Endothelial cell (in vitro differentiated cells): ENCODE measurements around the gene CHL1. TPM values are rescaled to one million over a fixed set of nuclear protein-coding genes. Genes with fewer than 3 reads are reported as not detected.

ENCODE experiments used
- DNase-seq: peaks from one replicate; pipeline ENCODE4 v3.0.0; 2021; ENCODE audit warnings: low spot score
- H3K27ac Mint-ChIP-seq: one replicate; pipeline ENCODE4 v1.8.0; 2021; ENCODE audit warnings: mixed read lengths, inconsistent platforms; ENCODE audit not compliant: unreplicated experiment
- H3K27me3 Mint-ChIP-seq: one replicate; pipeline ENCODE4 v1.8.0; 2021; ENCODE audit warnings: mild to moderate bottlenecking, moderate library complexity, mixed read lengths, inconsistent platforms; ENCODE audit not compliant: unreplicated experiment
- H3K36me3 Mint-ChIP-seq: one replicate; pipeline ENCODE4 v1.8.0; 2021; ENCODE audit warnings: mild to moderate bottlenecking, low read depth, mixed read lengths, inconsistent platforms; ENCODE audit not compliant: unreplicated experiment
- H3K4me1 Mint-ChIP-seq: one replicate; pipeline ENCODE4 v1.8.0; 2021; ENCODE audit warnings: mild to moderate bottlenecking, mixed read lengths, inconsistent platforms; ENCODE audit not compliant: unreplicated experiment
- H3K4me3 Mint-ChIP-seq: one replicate; pipeline ENCODE4 v1.8.0; 2021; ENCODE audit warnings: mild to moderate bottlenecking, mixed read lengths, inconsistent platforms; ENCODE audit not compliant: unreplicated experiment
- H3K9me3 Mint-ChIP-seq: one replicate; pipeline ENCODE4 v1.8.0; 2021; ENCODE audit warnings: mixed read lengths, inconsistent platforms; ENCODE audit not compliant: unreplicated experiment
- CTCF ChIP-seq: fragments of 200-600 bp; sonication (generic); IDR thresholded peaks from one replicate; pipeline ENCODE4 v1.5.0; 2021; ENCODE audit warnings: antibody characterized with exemption; ENCODE audit not compliant: unreplicated experiment
- total RNA-seq: library from RNA; stranded (reverse); fragmentation: NEBNext Ultra II Directional; extraction: Animal tissue kit (Norgen Biotek cat#: 25700); gene quantifications from one replicate; pipeline ENCODE4 v1.2.1, GENCODE V29; 2021; ENCODE audit not compliant: unreplicated experiment

The CHL1 gene
- total RNA-seq, 1 donor from 2014 or later = not detected

GRCh38 chr3:249587-250262 is 53.2 kb downstream of the CHL1 start:
- no peak for DNase-seq
- Mint-ChIP-seq H3K27me3 (no peaks in the 10 kb centered on the region), H3K4me1 (no peaks in the 10 kb centered on the region), H3K27ac (no peak overlapping the region), H3K36me3 (no peaks in the 10 kb centered on the region), H3K9me3 (peaks cover 9% of the 10 kb centered on the region), H3K4me3 (no peak overlapping the region)
- TF ChIP-seq CTCF = no peak

- Mint-ChIP-seq H3K9me3 (peaks cover 11% of the 10 kb centered on the region), H3K4me1 (no peaks in the 10 kb centered on the region)
- no peak for DNase-seq
Observed at GRCh38 chr3:256501-256900, 59.9 kb downstream of the CHL1 start.

GRCh38 chr3:257826-258225 is 61.3 kb downstream of the CHL1 start:
- no peak for DNase-seq
- no peak overlapping the region for H3K4me3 Mint-ChIP-seq
- H3K27me3 Mint-ChIP-seq = no peaks in the 10 kb centered on the region
- H3K4me1 Mint-ChIP-seq = no peaks in the 10 kb centered on the region
- H3K36me3 Mint-ChIP-seq = no peaks in the 10 kb centered on the region
- peaks cover 11% of the 10 kb centered on the region for H3K9me3 Mint-ChIP-seq
- TF ChIP-seq CTCF = no peak
- H3K27ac Mint-ChIP-seq = no peak overlapping the region

More at GRCh38 chr3:256501-256900, 59.9 kb downstream of the CHL1 start:
- no peak for TF ChIP-seq CTCF
- Mint-ChIP-seq H3K27me3 (no peaks in the 10 kb centered on the region), H3K27ac (no peak overlapping the region), H3K36me3 (no peaks in the 10 kb centered on the region), H3K4me3 (no peak overlapping the region)

- no peak for DNase-seq
- H3K27ac Mint-ChIP-seq = no peak overlapping the region
- H3K36me3 Mint-ChIP-seq = no peaks in the 10 kb centered on the region
- H3K9me3 Mint-ChIP-seq = peaks cover 31% of the 10 kb centered on the region
- no peak overlapping the region for H3K4me3 Mint-ChIP-seq
- no peak for TF ChIP-seq CTCF
- H3K27me3 Mint-ChIP-seq = no peaks in the 10 kb centered on the region
- no peaks in the 10 kb centered on the region for H3K4me1 Mint-ChIP-seq
Observed at GRCh38 chr3:260898-261297, 64.3 kb downstream of the CHL1 start.

- Mint-ChIP-seq H3K4me3 (no peak overlapping the region), H3K27ac (no peak overlapping the region), H3K36me3 (no peaks in the 10 kb centered on the region), H3K27me3 (no peaks in the 10 kb centered on the region), H3K4me1 (no peaks in the 10 kb centered on the region), H3K9me3 (peaks cover 38% of the 10 kb centered on the region)
- no peak for TF ChIP-seq CTCF
- DNase-seq = no peak
Observed at GRCh38 chr3:263393-263792, 66.8 kb downstream of the CHL1 start.
